NCI-H146 (cell line): Measurements from ENCODE around the gene KIF11.
A peak's percentile ranks its signal among the peaks of the same experiment; 100 is the strongest.
"Not testable (repeated sequence)": the region's sequence is repeated elsewhere in the genome, so short reads cannot be mapped to it uniquely, and the experiment has no call there.

ENCODE experiments used
- DNase-seq: peaks from one replicate; lab custom pipeline; 2025; lab: John Stamatoyannopoulos, UW

Gene KIF11

GRCh38 chr10:92591550-92592022, 1.3 kb upstream of the KIF11 start:
- peak; percentile 75 for DNase-seq

DNA sequence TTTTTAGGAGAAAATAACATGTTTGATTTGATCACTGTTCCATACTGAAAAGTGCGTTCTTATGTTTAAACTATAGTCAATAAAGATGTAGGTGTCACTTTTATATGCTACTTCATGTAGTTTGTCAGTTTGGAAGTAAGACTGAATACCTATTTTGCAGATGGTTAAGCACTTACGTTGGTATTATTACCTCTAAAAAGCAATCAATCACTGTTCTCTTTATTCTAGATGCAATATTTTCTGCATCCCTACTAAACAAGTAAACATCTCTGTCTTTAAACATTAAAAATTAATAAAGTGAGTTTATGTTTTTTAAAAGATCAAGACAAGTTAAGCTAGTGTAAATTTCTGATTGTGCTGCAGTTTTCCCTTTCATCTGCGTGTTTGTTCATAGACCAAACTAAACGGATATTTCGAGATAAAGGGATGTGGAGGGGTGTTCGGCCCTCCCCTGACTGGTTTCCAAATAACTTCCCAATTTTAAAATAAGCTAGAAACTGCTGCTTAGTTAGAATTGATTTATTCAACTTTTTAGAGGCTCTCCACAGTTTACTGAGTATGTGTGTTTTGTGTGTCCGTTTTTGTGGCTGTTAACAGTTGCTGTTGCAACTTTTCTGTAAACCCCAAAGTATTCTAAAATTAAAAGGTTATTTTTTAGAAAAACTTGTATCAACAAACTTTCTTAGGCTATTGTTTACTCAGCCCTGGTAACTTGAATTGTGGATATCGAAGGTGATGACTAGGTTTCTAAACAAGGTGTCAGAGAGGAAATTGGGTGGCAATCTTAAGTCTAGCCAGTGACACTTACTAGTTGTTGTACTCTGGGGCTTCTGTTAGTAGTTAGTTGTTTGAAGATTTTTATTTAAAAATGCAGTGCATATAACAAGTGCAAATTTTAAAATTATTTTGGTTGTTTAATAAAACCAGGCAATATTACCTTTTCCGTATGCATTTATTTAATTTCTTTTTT, 974 bp downstream of the KIF11 start:
- DNase-seq, result no peak

DNA sequence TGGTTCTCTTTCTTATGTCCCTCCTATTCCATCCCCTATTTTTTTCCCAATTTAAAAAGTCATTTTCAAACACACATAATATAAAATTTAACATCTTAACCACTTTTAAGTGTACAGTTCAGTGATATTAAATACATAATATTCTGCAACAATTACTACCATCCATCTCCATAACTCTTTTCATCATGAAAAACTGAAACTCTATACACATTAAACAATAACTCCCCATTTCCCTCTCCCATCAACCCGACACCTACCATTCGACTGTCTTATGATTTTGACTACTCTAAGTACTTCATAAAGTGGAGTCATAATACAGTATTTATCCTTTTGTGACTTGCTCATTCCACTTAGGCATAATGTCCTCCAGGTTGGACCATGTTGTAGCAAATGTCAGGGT, 2.6 kb downstream of the KIF11 start:
- no peak for DNase-seq

GRCh38 chr10:92598321-92598720, 5.4 kb downstream of the KIF11 start:
- no peak for DNase-seq

- DNase-seq, result no peak
These were observed 11.9 kb downstream of the KIF11 start for GRCh38 chr10:92604841-92605240.

DNA sequence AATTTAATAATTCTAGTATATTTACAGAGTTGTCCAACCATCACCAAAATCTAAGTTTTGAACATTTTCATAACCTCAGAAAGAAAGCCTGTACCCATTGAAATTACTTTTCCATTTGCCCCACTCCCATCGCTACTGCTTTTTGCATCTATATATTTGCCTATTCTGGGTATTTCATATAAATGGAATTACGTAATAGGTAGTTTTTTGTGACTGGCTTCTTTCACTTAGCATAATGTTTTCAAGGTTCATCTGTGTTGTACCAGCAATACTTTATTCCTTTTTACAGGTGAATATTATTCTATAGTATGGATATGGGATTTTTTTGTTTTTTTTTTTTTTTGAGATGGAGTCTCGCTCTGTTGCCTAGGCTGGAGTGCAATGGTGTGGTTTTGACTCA, 22.6 kb downstream of the KIF11 start:
- DNase-seq, result no peak

DNA sequence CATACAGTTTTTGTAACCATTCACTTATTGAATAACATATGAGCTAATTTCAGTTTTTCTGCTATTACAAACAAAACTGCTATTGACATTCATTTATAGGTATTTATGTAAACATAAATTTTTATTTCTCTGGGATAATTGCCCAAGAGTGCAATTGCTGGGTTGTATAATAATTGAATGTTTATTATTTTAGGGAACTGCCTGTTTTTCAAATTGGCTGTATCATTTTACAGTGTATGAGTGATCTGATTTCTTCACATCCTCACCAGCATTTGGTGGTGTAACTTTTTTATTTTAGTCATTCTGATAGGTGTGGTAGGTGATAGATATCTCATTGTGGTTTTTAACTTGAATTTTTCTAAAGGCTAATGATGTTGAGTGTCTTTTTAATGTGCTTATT, 26.4 kb downstream of the KIF11 start:
- no peak for DNase-seq

DNA sequence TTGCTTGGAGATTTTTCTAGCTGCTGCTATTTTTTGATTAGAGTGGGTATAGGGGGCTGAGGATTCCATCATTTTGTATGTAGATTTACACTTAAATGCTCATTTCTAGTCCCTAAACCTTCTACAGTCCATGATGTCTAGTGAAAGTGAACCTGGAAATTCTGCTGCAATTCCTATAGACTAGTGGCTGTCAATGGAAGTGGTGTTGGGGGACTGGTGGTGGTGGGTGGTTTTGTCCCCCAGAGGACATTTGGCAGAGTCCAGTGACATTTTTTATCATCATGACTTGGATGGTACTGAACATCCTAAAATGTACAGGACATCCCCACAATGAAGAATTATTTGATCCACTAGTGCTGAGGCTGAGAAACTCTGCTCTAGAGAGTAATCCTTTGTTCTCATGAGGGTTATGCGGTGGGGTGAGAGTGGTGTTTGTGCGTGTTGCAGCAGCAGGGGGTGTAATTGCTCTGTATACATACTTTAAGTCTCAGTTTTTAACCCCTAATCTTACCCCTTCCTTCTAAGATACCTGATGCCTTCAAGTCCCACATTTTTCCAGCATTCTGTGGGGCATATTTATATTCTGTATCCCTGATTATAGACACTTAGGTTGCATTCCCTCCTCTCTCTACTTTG, 35.0 kb downstream of the KIF11 start:
- DNase-seq, result peak; percentile 48

- no peak for DNase-seq
These were observed 37.0 kb downstream of the KIF11 start for GRCh38 chr10:92629945-92630344.

DNA sequence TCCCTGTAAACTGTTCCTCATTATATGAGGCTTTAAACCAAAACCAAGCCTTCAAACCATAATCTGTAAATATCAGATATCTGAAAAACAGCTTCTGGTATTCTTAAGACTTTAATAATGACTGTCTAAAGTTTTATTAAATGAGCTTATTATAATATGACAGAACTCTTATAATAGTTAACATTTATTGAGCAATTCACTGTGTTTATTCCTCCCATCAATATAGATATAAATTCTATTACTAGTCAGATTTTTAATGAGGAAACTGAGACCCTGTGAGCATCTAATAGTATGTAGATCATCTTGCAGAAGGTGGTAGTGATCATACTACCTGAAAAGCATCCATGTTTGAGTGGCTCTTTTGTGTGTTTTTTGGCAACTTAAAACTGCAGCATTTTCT, 45.1 kb downstream of the KIF11 start:
- DNase-seq, result no peak

DNA sequence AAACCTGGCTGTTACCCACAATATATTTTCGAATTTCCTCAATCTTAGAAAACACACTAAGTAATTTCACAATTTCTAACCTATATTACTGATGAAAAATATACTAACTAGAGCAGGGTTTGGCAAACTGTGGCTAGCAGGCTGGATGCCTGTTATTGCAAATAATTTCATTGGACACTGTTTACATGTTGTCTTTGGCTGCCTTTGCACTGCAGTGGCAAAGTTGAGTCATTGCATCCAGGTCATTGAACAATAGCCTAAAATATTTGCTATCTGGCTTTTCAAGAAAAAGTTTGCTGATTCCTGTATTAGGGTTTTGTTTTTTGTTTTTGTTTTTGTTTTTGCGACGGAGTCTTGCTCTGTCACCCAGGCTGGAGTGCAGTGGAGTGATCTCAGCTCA, 47.2 kb downstream of the KIF11 start:
- DNase-seq, result no peak

GRCh38 chr10:92641492-92641891, 48.6 kb downstream of the KIF11 start:
- DNase-seq, result no peak

- no peak for DNase-seq
These were observed 52.0 kb downstream of the KIF11 start for GRCh38 chr10:92644921-92645320.

DNA sequence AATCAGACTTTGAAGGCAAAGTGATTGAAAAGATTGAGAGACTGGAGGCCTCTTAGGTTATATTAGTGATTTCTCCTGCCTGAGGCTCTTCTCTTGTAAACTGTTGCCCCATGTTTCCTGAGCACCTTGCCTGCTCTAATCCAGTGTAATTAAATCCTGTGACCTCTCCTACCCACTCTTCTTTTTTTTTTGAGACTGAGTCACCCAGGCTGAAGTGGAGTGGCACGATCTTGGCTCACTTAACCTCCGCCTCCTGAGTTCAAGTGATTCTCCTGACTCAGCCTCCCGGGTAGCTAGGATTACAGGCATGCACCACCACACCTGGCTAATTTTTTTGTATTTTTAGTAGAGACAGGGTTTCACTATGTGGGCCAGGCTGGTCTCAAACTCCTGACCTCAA, 57.9 kb downstream of the KIF11 start:
- not testable (repeated sequence) for DNase-seq

GRCh38 chr10:92655426-92655825, 62.5 kb downstream of the KIF11 start:
- no peak for DNase-seq

GRCh38 chr10:92656266-92656961, 63.5 kb downstream of the KIF11 start:
- DNase-seq, result no peak

DNA sequence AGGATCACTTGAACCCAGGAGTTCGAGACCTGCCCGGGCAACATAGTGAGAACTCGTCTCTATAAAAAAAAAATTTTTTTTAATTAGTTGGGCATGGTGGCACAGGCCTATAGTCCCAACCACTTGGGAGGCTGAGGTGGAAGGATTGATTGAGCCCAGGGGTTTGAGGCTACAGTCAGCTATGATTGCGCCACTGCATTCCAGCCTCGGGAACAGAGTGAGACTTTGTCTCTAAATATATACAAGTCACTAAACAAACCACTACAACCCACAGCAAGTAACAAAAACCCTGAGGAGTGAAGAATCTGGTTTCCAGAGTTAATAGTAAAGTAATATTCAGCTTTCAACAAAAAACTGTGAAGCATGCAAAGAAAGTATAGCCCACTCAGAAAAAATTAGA, 64.1 kb downstream of the KIF11 start:
- no peak for DNase-seq

DNA sequence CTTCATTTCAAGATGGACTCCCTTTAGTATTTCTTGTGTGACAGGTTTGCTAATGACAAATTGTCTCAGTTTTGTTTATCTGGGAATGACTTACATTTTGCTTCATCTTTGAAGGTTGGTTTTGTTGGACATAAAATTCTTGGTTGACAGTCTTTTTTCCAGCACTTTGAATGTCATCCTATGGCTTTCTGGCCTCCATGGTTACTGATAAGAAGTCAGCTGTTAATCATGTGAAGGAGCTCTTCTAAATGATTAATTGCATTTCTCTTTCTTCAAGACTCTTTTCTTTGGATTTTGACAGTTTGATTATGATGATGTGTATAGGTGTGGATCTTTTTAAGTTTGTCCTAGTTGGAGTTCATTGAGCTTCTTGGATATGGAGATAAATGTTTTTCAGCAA, 69.9 kb downstream of the KIF11 start:
- no peak for DNase-seq

DNA sequence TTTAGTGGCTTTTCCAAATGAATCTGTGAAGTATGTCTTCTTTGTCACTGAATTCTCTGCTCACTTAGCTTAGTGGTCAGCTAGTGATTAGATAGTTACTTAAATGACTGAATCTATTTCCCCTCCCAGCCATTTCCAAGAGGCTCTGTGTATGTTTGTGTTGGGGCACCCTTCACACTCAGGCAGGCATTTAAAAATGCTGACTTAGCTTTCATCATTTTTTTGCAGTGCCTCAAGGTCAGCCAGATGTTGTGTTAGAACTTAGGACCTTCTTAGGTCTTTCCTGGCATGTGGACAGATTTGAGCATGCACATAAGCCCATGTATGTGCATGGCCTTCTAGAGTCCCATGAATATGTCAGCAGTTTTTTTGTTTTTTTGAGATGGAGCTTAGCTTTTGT, 71.4 kb downstream of the KIF11 start:
- DNase-seq, result no peak

- DNase-seq, result no peak
These were observed 74.1 kb downstream of the KIF11 start for GRCh38 chr10:92667078-92667477.

- no peak for DNase-seq
These were observed 84.8 kb downstream of the KIF11 start for GRCh38 chr10:92677708-92678107.

DNA sequence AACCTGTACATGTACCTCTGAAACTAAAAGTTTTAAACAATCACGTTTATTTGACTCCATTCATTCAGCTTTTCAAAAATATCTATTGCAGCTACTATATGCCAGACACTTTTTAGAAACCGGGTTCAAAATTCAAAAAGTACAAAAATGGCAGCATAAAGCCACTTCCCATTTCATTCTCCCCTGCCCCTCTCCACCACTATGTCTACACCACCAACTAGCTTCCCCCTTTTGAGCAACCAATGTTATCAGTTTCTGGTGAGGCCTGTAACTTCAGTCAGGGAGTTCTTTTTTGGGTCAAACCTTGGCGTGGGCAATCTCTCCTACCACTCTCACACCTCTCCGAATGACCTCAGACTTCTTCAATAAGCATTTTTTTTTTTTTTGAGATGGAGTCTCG, 85.3 kb downstream of the KIF11 start:
- no peak for DNase-seq
